HEK293 (cell line): ENCODE data around the gene DGKB.

Experiments
- SP2 ChIP-seq: fragments of 450-650 bp; formaldehyde crosslinking; IDR thresholded peaks from 2 replicates; pipeline ENCODE4 v1.5.1; 2016; ENCODE audit warnings: missing biosample characterization, missing genetic modification characterization
- ZBTB1 ChIP-seq: fragments of 450-650 bp; formaldehyde crosslinking; IDR thresholded peaks from 2 replicates; pipeline ENCODE4 v1.5.1; 2016; ENCODE audit warnings: missing biosample characterization, missing genetic modification characterization
- ZNF37A ChIP-seq: fragments of 450-650 bp; IDR thresholded peaks from 2 replicates; pipeline ENCODE4 v1.5.1; 2018; ENCODE audit warnings: missing biosample characterization, missing genetic modification characterization
- ZXDB ChIP-seq: fragments of 450-650 bp; formaldehyde crosslinking; IDR thresholded peaks from 2 replicates; pipeline ENCODE4 v1.5.1; 2016; ENCODE audit warnings: missing biosample characterization, missing genetic modification characterization
- TF ChIP-seq, protein P1 (sequence below): fragments of 450-650 bp; formaldehyde crosslinking; IDR thresholded peaks from 2 replicates; pipeline ENCODE4 v1.5.1; 2016; ENCODE audit warnings: missing biosample characterization, missing genetic modification characterization

DNA sequence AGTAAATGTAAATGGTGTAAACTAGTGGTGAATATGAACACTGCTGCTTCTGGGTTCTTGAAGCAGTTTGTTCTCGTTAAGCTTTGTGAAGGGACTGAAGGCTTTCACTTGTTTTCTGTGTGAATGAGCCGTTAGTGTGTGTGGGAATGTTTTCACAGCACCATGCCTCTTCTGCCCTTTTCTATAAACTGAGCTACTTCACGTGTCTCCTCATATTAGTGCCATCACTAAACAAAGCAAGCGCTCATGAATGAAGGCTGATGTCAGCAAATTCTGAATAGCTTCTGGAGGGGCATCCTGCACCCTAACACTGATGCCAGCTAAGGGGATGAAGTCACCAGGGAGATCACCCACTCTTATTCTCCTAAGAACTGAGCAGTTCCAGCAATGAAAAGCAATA, 707.5 kb downstream of the DGKB start:
- TF ChIP-seq ZXDB (no peak), ZBTB1 (tag by site-specific recombination) (no peak), SP2 (tag by site-specific recombination) (no peak), ZNF37A (tag by site-specific recombination) (no peak)
- TF ChIP-seq, protein P1, sequence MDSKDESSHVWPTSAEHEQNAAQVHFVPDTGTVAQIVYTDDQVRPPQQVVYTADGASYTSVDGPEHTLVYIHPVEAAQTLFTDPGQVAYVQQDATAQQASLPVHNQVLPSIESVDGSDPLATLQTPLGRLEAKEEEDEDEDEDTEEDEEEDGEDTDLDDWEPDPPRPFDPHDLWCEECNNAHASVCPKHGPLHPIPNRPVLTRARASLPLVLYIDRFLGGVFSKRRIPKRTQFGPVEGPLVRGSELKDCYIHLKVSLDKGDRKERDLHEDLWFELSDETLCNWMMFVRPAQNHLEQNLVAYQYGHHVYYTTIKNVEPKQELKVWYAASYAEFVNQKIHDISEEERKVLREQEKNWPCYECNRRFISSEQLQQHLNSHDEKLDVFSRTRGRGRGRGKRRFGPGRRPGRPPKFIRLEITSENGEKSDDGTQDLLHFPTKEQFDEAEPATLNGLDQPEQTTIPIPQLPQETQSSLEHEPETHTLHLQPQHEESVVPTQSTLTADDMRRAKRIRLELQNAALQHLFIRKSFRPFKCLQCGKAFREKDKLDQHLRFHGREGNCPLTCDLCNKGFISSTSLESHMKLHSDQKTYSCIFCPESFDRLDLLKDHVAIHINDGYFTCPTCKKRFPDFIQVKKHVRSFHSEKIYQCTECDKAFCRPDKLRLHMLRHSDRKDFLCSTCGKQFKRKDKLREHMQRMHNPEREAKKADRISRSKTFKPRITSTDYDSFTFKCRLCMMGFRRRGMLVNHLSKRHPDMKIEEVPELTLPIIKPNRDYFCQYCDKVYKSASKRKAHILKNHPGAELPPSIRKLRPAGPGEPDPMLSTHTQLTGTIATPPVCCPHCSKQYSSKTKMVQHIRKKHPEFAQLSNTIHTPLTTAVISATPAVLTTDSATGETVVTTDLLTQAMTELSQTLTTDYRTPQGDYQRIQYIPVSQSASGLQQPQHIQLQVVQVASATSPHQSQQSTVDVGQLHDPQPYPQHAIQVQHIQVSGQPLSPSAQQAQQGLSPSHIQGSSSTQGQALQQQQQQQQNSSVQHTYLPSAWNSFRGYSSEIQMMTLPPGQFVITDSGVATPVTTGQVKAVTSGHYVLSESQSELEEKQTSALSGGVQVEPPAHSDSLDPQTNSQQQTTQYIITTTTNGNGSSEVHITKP (tag by site-specific recombination): no peak
